ENCODE measurements around the gene ZNF8. TPM values are rescaled to one million over a fixed set of nuclear protein-coding genes. Genes with fewer than 3 reads are reported as not detected.

ZNF8 gene
- total and polyA plus RNA-seq, 2 of the 4 experiments (the other 2 are of a cell fraction): 2.1 to 3.9 TPM

GRCh38 chr19:58319241-58319640, 40.5 kb downstream of the ZNF8 start:
- Histone ChIP-seq H3K27ac (ENCODE audit: insufficient read depth, low read length) (no peak overlapping the region), H2BK5ac (ENCODE audit: low read depth, low read length, poor library complexity, severe bottlenecking) (no peak overlapping the region), H3K4ac (ENCODE audit: low read depth, low read length) (no peak overlapping the region), H4K8ac (ENCODE audit: low read depth in 2 of 2, low read length in 2 of 2) (no peak overlapping the region), H2AK9ac (replicated peaks; ENCODE audit: low read depth, low read length, poor library complexity) (no peak overlapping the region), H3K36me3 (ENCODE audit: control insufficient read depth, insufficient read depth, low read length) (peaks cover 23% of the 10 kb centered on the region), H3K4me1 (ENCODE audit: control insufficient read depth, insufficient read depth, low read length) (no peaks in the 10 kb centered on the region), H3K4me2 (ENCODE audit: low read depth, low read length) (no peak overlapping the region), H3K18ac (ENCODE audit: low read depth, low read length) (no peak overlapping the region), H2AK5ac (ENCODE audit: low read depth, low read length) (no peak overlapping the region), H2BK120ac (ENCODE audit: low read depth, low read length) (no peak overlapping the region), H3K9me1 (ENCODE audit: insufficient read depth, low read length) (0 out of 2 replicates have a peak, but pooled peaks cover 10% of the 10 kb centered on the region), H3K14ac (replicated peaks; ENCODE audit: low read depth, low read length) (no peak overlapping the region), H3K23ac (ENCODE audit: low read depth, low read length) (no peak overlapping the region), H3K4me3 (ENCODE audit: insufficient read depth, low read depth, low read length) (no peak overlapping the region), H2BK20ac (ENCODE audit: low read depth, low read length) (no peak overlapping the region), H4K5ac (ENCODE audit: low read depth, low read length) (no peak overlapping the region), H3K9ac (ENCODE audit: low read depth, low read length) (no peak overlapping the region), H2BK15ac (ENCODE audit: low read depth, low read length) (no peak overlapping the region), H4K91ac (ENCODE audit: insufficient read depth, low read depth, low read length) (no peak overlapping the region), H4K20me1 (ENCODE audit: insufficient read depth, low read length) (peaks cover 28% of the 10 kb centered on the region), H2AFZ (replicated peaks; ENCODE audit: low read length, poor library complexity) (no peak overlapping the region), H3K56ac (ENCODE audit: extremely low read depth, insufficient read depth, low read length) (no peak overlapping the region), H3K79me1 (ENCODE audit: low read depth in 1 of 2, low read length in 2 of 2) (peaks cover 14 to 34% of the 10 kb centered on the region in 2 experiments; a peak in 3 of 4 replicates), H3K27me3 (ENCODE audit: control insufficient read depth, insufficient read depth, low read length) (no peaks in the 10 kb centered on the region), H3K9me3 (ENCODE audit: control insufficient read depth, insufficient read depth, low read length) (no peaks in the 10 kb centered on the region)
- BruUV-seq (replicated peaks): no TSS peak
- ATAC-seq (ENCODE audit: low read depth) (no peak), DNase-seq (no peak)
- CTCF ChIA-PET: no interaction called here
- dilution Hi-C loops (cut with HindIII; ENCODE audit: low sequenced_read_pairs, unreplicated experiment): no loop called here
- 97% methylated on average over 8 of the region's 10 CpGs; no CpG with 5 or more reads in 1 of the 2 experiments for WGBS, 2 experiments (ENCODE audit: extremely low coverage in 2 of 2, insufficient read length in 1 of 2)
- TF ChIP-seq FOS (IDR thresholded peaks at IDR 0.05; ENCODE audit: low read depth, low read length): no peak
- TF ChIP-seq NFE2L2 (IDR thresholded peaks at IDR 0.05; ENCODE audit: low read depth, low read length): no peak
- TF ChIP-seq RAD21 (IDR thresholded peaks at IDR 0.05; ENCODE audit: low read length): no peak
- no peak for TF ChIP-seq MAZ (IDR thresholded peaks at IDR 0.05; ENCODE audit: borderline replicate concordance, low read depth, low read length)
- TF ChIP-seq ELK1 (IDR thresholded peaks at IDR 0.05; ENCODE audit: borderline replicate concordance, low read depth, low read length): no peak
- TF ChIP-seq USF2 (IDR thresholded peaks at IDR 0.05; ENCODE audit: low read depth, low read length): no peak
- no peak for TF ChIP-seq RCOR1 (IDR thresholded peaks at IDR 0.05; ENCODE audit: insufficient replicate concordance, low read length)
- no peak for TF ChIP-seq SMC3 (IDR thresholded peaks at IDR 0.05; ENCODE audit: low read depth, low read length)
- no peak for TF ChIP-seq POLR2A (IDR thresholded peaks at IDR 0.05; ENCODE audit: low read depth, low read length)
- TF ChIP-seq BHLHE40 (IDR thresholded peaks at IDR 0.05; ENCODE audit: low read depth, low read length): no peak
- no peak for TF ChIP-seq MXI1 (IDR thresholded peaks at IDR 0.05; ENCODE audit: borderline replicate concordance, low read depth, low read length)
- TF ChIP-seq CEBPB (IDR thresholded peaks at IDR 0.05; ENCODE audit: low read depth, low read length): no peak
- TF ChIP-seq RFX5 (IDR thresholded peaks at IDR 0.05; ENCODE audit: low read depth, low read length): no peak
- TF ChIP-seq MAFK (IDR thresholded peaks at IDR 0.05; ENCODE audit: low read depth, low read length): no peak
- TF ChIP-seq CTCF (conservative IDR thresholded peaks at IDR 0.05; ENCODE audit: low read depth, low read length): no peak
- POLR2A ChIA-PET (ENCODE audit: unreplicated experiment): no interaction called here
- intact Hi-C loops (cut with micrococcal nuclease): no loop called here
- in situ Hi-C loops (cut with MboI; ENCODE audit: low sequenced_read_pairs): no loop called here
